ENCODE measurements around the gene MUCL3. TPM values are rescaled to one million over a fixed set of nuclear protein-coding genes. Genes with fewer than 3 reads are reported as not detected.
A peak's percentile ranks its signal among the peaks of the same experiment; 100 is the strongest.

Gene MUCL3
- total RNA-seq, 1 experiment from 2014 or later = not detected

- Histone ChIP-seq H3K27me3 (replicated peaks; ENCODE audit: control insufficient read depth, insufficient read depth, low read length) (no peaks in the 10 kb centered on the region), H3K4me3 (ENCODE audit: low read depth, low read length) (no peak overlapping the region), H3K36me3 (ENCODE audit: control insufficient read depth, insufficient read depth, low read length) (no peaks in the 10 kb centered on the region), H3K4me1 (peaks cover 23% of the 10 kb centered on the region), H3K9me3 (no peaks in the 10 kb centered on the region)
- Mint-ChIP-seq H3K27me3 (ENCODE audit: insufficient read depth, unreplicated experiment) (no peaks in the 10 kb centered on the region), H3K9me3 (ENCODE audit: unreplicated experiment) (no peaks in the 10 kb centered on the region), H3K4me1 (ENCODE audit: low read depth, unreplicated experiment) (peaks cover 13% of the 10 kb centered on the region), H3K36me3 (ENCODE audit: insufficient read depth, unreplicated experiment) (peaks cover 6% of the 10 kb centered on the region), H3K27ac (ENCODE audit: unreplicated experiment) (no peak overlapping the region), H3K4me3 (ENCODE audit: unreplicated experiment) (no peak overlapping the region)
- no peak for DNase-seq
- POLR2A ChIA-PET = no interaction called here
- no TSS peak for BruUV-seq (replicated peaks)
- intact Hi-C loops (cut with micrococcal nuclease; ENCODE audit: unreplicated experiment) = no loop called here
- CTCF ChIA-PET = no interaction called here
- TF ChIP-seq, protein P1, sequence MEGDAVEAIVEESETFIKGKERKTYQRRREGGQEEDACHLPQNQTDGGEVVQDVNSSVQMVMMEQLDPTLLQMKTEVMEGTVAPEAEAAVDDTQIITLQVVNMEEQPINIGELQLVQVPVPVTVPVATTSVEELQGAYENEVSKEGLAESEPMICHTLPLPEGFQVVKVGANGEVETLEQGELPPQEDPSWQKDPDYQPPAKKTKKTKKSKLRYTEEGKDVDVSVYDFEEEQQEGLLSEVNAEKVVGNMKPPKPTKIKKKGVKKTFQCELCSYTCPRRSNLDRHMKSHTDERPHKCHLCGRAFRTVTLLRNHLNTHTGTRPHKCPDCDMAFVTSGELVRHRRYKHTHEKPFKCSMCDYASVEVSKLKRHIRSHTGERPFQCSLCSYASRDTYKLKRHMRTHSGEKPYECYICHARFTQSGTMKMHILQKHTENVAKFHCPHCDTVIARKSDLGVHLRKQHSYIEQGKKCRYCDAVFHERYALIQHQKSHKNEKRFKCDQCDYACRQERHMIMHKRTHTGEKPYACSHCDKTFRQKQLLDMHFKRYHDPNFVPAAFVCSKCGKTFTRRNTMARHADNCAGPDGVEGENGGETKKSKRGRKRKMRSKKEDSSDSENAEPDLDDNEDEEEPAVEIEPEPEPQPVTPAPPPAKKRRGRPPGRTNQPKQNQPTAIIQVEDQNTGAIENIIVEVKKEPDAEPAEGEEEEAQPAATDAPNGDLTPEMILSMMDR (IDR thresholded peaks at IDR 0.05; ENCODE audit: insufficient read depth in 1 of 2, low read depth in 1 of 2, low read length in 1 of 2, severe bottlenecking in 1 of 2, unreplicated experiment in 1 of 2) = no peak
These were observed 44.7 kb downstream of the MUCL3 start for GRCh38 chr6:30985490-30985889.

DNA sequence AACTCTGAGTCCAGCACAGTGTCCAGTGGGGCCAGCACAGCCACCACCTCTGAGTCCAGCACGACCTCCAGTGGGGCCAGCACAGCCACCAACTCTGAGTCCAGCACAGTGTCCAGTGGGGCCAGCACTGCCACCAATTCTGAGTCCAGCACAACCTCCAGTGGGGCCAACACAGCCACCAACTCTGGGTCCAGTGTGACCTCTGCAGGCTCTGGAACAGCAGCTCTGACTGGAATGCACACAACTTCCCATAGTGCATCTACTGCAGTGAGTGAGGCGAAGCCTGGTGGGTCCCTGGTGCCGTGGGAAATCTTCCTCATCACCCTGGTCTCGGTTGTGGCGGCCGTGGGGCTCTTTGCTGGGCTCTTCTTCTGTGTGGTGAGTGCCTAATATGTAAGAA is 46.5 kb downstream of the MUCL3 start:
- H3K27me3 ChIP-seq (replicated peaks; ENCODE audit: control insufficient read depth, insufficient read depth, low read length) = no peaks in the 10 kb centered on the region
- BruUV-seq (replicated peaks) = no TSS peak
- POLR2A ChIA-PET = no interaction called here
- H3K4me1 Mint-ChIP-seq (ENCODE audit: low read depth, unreplicated experiment) = peaks cover 10% of the 10 kb centered on the region
- no peaks in the 10 kb centered on the region for H3K36me3 ChIP-seq (ENCODE audit: control insufficient read depth, insufficient read depth, low read length)
- CTCF ChIA-PET = no interaction called here
- H3K4me3 Mint-ChIP-seq (ENCODE audit: unreplicated experiment) = no peak overlapping the region
- peaks cover 6% of the 10 kb centered on the region for H3K36me3 Mint-ChIP-seq (ENCODE audit: insufficient read depth, unreplicated experiment)
- H3K4me1 ChIP-seq = peaks cover 19% of the 10 kb centered on the region
- no peaks in the 10 kb centered on the region for H3K27me3 Mint-ChIP-seq (ENCODE audit: insufficient read depth, unreplicated experiment)
- H3K9me3 Mint-ChIP-seq (ENCODE audit: unreplicated experiment) = peaks cover 9% of the 10 kb centered on the region
- no peak overlapping the region for H3K4me3 ChIP-seq (ENCODE audit: low read depth, low read length)
- no peak for DNase-seq
- H3K9me3 ChIP-seq = no peaks in the 10 kb centered on the region
- TF ChIP-seq, protein P1 (IDR thresholded peaks at IDR 0.05; ENCODE audit: insufficient read depth in 1 of 2, low read depth in 1 of 2, low read length in 1 of 2, severe bottlenecking in 1 of 2, unreplicated experiment in 1 of 2) = no peak
- intact Hi-C loops (cut with micrococcal nuclease; ENCODE audit: unreplicated experiment) = no loop called here
- no peak overlapping the region for H3K27ac Mint-ChIP-seq (ENCODE audit: unreplicated experiment)

DNA sequence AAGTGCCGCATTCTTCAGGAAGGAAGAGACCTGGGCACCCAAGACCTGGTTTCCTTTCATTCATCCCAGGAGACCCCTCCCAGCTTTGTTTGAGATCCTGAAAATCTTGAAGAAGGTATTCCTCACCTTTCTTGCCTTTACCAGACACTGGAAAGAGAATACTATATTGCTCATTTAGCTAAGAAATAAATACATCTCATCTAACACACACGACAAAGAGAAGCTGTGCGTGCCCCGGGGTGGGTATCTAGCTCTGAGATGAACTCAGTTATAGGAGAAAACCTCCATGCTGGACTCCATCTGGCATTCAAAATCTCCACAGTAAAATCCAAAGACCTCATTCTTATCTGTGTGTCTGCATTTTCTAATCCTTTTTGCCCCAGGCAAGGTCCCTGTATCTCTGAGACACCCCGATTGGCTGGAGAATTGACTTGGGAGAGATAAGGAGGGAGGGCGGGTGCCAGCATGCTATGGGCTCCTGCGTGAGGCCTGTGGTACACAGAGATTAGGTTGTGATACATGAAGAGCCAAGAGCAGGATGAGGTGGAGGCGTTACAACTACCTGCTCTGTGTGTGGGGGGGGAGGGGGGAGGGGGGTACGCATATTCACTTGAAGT is 47.5 kb downstream of the MUCL3 start:
- Histone ChIP-seq H3K4me3 (ENCODE audit: low read depth, low read length) (no peak overlapping the region), H3K36me3 (ENCODE audit: control insufficient read depth, insufficient read depth, low read length) (no peaks in the 10 kb centered on the region), H3K4me1 (peaks cover 17% of the 10 kb centered on the region), H3K27me3 (replicated peaks; ENCODE audit: control insufficient read depth, insufficient read depth, low read length) (no peaks in the 10 kb centered on the region), H3K9me3 (no peaks in the 10 kb centered on the region)
- TF ChIP-seq, protein P1 (IDR thresholded peaks at IDR 0.05; ENCODE audit: insufficient read depth in 1 of 2, low read depth in 1 of 2, low read length in 1 of 2, severe bottlenecking in 1 of 2, unreplicated experiment in 1 of 2) = no peak
- no TSS peak for BruUV-seq (replicated peaks)
- no peaks in the 10 kb centered on the region for H3K27me3 Mint-ChIP-seq (ENCODE audit: insufficient read depth, unreplicated experiment)
- POLR2A ChIA-PET = no interaction called here
- intact Hi-C loops (cut with micrococcal nuclease; ENCODE audit: unreplicated experiment) = no loop called here
- H3K9me3 Mint-ChIP-seq (ENCODE audit: unreplicated experiment) = peaks cover 9% of the 10 kb centered on the region
- H3K36me3 Mint-ChIP-seq (ENCODE audit: insufficient read depth, unreplicated experiment) = peaks cover 6% of the 10 kb centered on the region
- H3K4me1 Mint-ChIP-seq (ENCODE audit: low read depth, unreplicated experiment) = peaks cover 7% of the 10 kb centered on the region
- no peak overlapping the region for H3K4me3 Mint-ChIP-seq (ENCODE audit: unreplicated experiment)
- no peak overlapping the region for H3K27ac Mint-ChIP-seq (ENCODE audit: unreplicated experiment)
- CTCF ChIA-PET = no interaction called here
- DNase-seq = peak; percentile 75 to 84

Data from Caco-2 (cell line).